Measurements from ENCODE around the gene ALKBH7.
"Not testable (repeated sequence)": the region's sequence is repeated elsewhere in the genome, so short reads cannot be mapped to it uniquely, and the experiment has no call there.

The ALKBH7 gene

DNA sequence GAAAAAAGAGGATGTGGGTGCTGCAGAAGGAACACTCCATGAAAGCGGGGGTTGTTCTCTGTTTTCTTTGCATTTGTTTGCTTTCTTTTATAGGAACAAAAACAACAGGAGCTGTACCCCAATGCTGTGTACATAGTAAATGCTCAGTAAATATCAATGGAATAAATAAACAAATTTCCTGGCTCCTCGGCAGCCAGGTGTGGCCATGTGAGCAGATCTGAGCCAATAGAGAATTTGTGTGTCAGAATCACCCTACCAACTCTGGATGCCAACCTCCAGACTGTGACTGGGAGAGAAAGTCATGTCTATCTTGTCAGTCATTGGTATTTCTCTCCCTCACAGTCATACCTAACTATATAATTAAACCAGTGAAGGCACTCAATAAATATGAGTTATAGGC, 21.9 kb upstream of the ALKBH7 start:
- H3K27me3 ChIP-seq (ENCODE audit: insufficient read depth, low read depth): peaks cover 5% of the 10 kb centered on the region; the same call in 1 of the 2 replicates
- H3K79me2 ChIP-seq (ENCODE audit: insufficient read depth, low read depth): no peaks in the 10 kb centered on the region
- no peak overlapping the region for H3K4me2 ChIP-seq
- H3K4me1 ChIP-seq (ENCODE audit: low read depth, poor library complexity, severe bottlenecking): no peaks in the 10 kb centered on the region
- no peak overlapping the region for H2AFZ ChIP-seq (ENCODE audit: low read depth)
- H3K4me3 ChIP-seq (IDR thresholded peaks at IDR 0.05; ENCODE audit: insufficient read depth, low read depth, low read length): no peak overlapping the region
- no peak for TF ChIP-seq CTCF (conservative IDR thresholded peaks at IDR 0.05; ENCODE audit: low read depth, low read length)
- no peaks in the 10 kb centered on the region for H4K20me1 ChIP-seq (ENCODE audit: insufficient read depth)
- no peaks in the 10 kb centered on the region for H3K36me3 ChIP-seq (ENCODE audit: insufficient read depth)
- H3K9ac ChIP-seq: no peak overlapping the region
- no peak overlapping the region for H3K27ac ChIP-seq

DNA sequence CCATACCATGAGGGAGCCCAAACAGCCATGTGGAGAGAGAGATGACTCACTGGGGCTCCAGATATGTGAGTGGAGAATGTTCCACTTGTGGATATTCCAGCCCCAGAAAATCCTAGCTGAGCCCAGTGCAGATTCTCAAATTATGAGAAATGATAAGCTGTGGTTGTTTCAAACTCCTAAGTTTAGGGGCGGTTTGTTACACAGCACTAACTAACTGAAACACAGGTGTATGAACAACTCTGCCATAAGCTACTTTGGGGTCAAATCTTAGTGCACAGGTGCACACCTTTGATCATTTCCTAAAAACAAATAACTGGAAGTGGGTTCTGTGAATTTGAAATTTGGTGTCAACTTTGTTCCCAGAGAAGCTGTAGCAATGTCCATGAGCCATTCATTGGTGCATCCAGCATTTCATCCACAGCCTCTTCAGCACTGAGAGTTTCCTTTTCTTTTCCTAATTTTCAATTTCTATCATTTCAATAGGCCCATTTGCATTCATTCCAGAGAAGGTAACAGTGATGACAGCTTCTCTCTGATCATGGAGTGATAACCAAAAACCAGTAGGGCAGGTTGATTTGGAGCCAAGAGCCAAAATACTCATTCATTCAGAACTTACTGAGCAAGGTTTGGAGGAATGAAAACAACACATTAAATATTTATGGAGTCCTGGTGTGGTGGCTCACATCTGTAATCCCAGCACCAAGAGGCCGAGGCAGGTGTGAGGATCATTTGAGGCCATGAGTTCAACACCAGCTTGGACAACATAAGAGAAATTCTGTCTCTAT, 20.0 kb upstream of the ALKBH7 start:
- H3K27ac ChIP-seq: no peak overlapping the region
- H3K4me2 ChIP-seq: no peak overlapping the region
- H3K4me1 ChIP-seq (ENCODE audit: low read depth, poor library complexity, severe bottlenecking): no peaks in the 10 kb centered on the region
- H3K4me3 ChIP-seq (IDR thresholded peaks at IDR 0.05; ENCODE audit: insufficient read depth, low read depth, low read length): no peak overlapping the region
- no peak overlapping the region for H3K9ac ChIP-seq
- no peaks in the 10 kb centered on the region for H3K36me3 ChIP-seq (ENCODE audit: insufficient read depth)
- H2AFZ ChIP-seq (ENCODE audit: low read depth): no peak overlapping the region
- H3K27me3 ChIP-seq (ENCODE audit: insufficient read depth, low read depth): peaks cover 5% of the 10 kb centered on the region; the same call in 1 of the 2 replicates
- H4K20me1 ChIP-seq (ENCODE audit: insufficient read depth): no peaks in the 10 kb centered on the region
- no peak for TF ChIP-seq CTCF (conservative IDR thresholded peaks at IDR 0.05; ENCODE audit: low read depth, low read length)
- H3K79me2 ChIP-seq (ENCODE audit: insufficient read depth, low read depth): no peaks in the 10 kb centered on the region

- H3K4me2 ChIP-seq: no peak overlapping the region
- TF ChIP-seq CTCF (conservative IDR thresholded peaks at IDR 0.05; ENCODE audit: low read depth, low read length): peak; percentile 41
Measured at GRCh38 chr19:6354098-6354674, 18.4 kb upstream of the ALKBH7 start.

DNA sequence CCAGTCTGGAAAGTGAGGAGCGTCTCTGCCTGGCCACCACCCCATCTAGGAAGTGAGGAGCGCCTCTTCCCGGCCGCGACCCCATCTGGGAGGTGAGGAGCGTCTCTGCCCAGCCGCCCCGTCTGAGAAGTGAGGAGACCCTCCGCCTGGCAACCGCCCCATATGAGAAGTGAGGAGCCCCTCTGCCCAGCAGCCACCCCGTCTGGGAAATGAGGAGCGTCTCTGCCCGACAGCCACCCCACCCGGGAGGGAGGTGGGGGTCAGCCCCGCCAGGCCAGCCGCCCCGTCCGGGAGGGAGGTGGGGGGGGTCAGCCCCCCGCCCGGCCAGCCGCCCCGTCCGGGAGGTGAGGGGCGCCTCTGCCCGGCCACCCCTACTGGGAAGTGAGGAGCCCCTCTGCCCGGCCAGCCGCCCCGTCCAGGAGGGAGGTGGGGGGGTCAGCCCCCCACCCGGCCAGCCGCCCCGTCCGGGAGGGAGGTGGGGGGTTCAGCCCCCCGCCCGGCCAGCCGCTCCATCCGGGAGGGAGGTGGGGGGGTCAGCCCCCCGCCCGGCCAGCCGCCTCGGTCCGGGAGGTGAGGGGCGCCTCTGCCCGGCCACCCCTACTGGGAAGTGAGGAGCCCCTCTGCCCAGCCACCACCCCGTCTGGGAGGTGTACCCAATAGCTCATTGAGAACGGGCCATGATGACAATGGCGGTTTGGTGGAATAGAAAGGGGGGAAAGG, 17.1 kb upstream of the ALKBH7 start:
- H3K27ac ChIP-seq; H4K20me1 ChIP-seq (ENCODE audit: insufficient read depth); H3K27me3 ChIP-seq (ENCODE audit: insufficient read depth, low read depth); H3K79me2 ChIP-seq (ENCODE audit: insufficient read depth, low read depth); H2AFZ ChIP-seq (ENCODE audit: low read depth); H3K4me3 ChIP-seq (IDR thresholded peaks at IDR 0.05; ENCODE audit: insufficient read depth, low read depth, low read length); H3K4me1 ChIP-seq (ENCODE audit: low read depth, poor library complexity, severe bottlenecking); H3K4me2 ChIP-seq; H3K36me3 ChIP-seq (ENCODE audit: insufficient read depth); H3K9ac ChIP-seq: not testable (repeated sequence)

More at GRCh38 chr19:6354098-6354674, 18.4 kb upstream of the ALKBH7 start:
- peaks cover 1% of the 10 kb centered on the region; the same call in 1 of the 2 replicates for H3K27me3 ChIP-seq (ENCODE audit: insufficient read depth, low read depth)
- H3K27ac ChIP-seq: no peak overlapping the region
- H3K9ac ChIP-seq: no peak overlapping the region
- no peaks in the 10 kb centered on the region for H3K79me2 ChIP-seq (ENCODE audit: insufficient read depth, low read depth)
- no peak overlapping the region for H3K4me3 ChIP-seq (IDR thresholded peaks at IDR 0.05; ENCODE audit: insufficient read depth, low read depth, low read length)
- no peaks in the 10 kb centered on the region for H3K36me3 ChIP-seq (ENCODE audit: insufficient read depth)
- no peaks in the 10 kb centered on the region for H3K4me1 ChIP-seq (ENCODE audit: low read depth, poor library complexity, severe bottlenecking)
- no peak overlapping the region for H2AFZ ChIP-seq (ENCODE audit: low read depth)
- H4K20me1 ChIP-seq (ENCODE audit: insufficient read depth): no peaks in the 10 kb centered on the region
